Adrenal gland (tissue), 5 donors: ENCODE results near the gene KIRREL2.

Experiments
- POLR2A ChIP-seq, 2 donors: fragments of 450-650 bp; IDR thresholded peaks; one replicate each; pipeline ENCODE4 v1.6.1; 2017; ENCODE audit warnings: antibody characterized with exemption in 2 of 2, mild to moderate bottlenecking in 2 of 2, moderate library complexity in 1 of 2
- TF ChIP-seq, protein P1 (sequence below), 6 experiments: fragments of 450-650 bp in 4 of 6; fragments of 200-600 bp in 2 of 6; sonication (generic) in 1 of 6; IDR thresholded peaks; 1 replicate in 5 of 6; 2 replicates in 1 of 6; pipeline versions ENCODE4 v1.5.1 to v1.8.0; 2016 to 2021; ENCODE audit warnings: antibody characterized with exemption in 6 of 6, mild to moderate bottlenecking in 2 of 6, moderate library complexity in 1 of 6
- donor health status: DM: no; HTN: no; CAD: no.

GRCh38 chr19:35843676-35844481 lies 12.8 kb upstream of the KIRREL2 start:
- TF ChIP-seq, protein P1, sequence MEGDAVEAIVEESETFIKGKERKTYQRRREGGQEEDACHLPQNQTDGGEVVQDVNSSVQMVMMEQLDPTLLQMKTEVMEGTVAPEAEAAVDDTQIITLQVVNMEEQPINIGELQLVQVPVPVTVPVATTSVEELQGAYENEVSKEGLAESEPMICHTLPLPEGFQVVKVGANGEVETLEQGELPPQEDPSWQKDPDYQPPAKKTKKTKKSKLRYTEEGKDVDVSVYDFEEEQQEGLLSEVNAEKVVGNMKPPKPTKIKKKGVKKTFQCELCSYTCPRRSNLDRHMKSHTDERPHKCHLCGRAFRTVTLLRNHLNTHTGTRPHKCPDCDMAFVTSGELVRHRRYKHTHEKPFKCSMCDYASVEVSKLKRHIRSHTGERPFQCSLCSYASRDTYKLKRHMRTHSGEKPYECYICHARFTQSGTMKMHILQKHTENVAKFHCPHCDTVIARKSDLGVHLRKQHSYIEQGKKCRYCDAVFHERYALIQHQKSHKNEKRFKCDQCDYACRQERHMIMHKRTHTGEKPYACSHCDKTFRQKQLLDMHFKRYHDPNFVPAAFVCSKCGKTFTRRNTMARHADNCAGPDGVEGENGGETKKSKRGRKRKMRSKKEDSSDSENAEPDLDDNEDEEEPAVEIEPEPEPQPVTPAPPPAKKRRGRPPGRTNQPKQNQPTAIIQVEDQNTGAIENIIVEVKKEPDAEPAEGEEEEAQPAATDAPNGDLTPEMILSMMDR (IDR thresholded peaks at IDR 0.05): no peak
- TF ChIP-seq POLR2A (IDR thresholded peaks at IDR 0.05): no peak
